Caco-2 (cell line): ENCODE data around the gene FANCI. TPM values are rescaled to one million over a fixed set of nuclear protein-coding genes. Genes with fewer than 3 reads are reported as not detected.

Experiments
- BruUV-seq: library from RNA; stranded (reverse); fragments of 400-500 nt; replicated peaks from 2 replicates; lab custom pipeline; 2021; lab: Mats Ljungman, UMichigan
- CTCF ChIA-PET: fragments of 300-600 bp; sonication (Branson Sonifier 250); formaldehyde crosslinking; loops from one replicate; lab custom pipeline; 2022; ENCODE audit warnings: antibody characterized with exemption; lab: Charles Lee
- POLR2A ChIA-PET: fragments of 300-600 bp; sonication (Branson Sonifier 250); formaldehyde crosslinking; loops from one replicate; lab custom pipeline; 2022; ENCODE audit warnings: antibody characterized with exemption; lab: Charles Lee
- DNase-seq, 2 experiments: peaks; one replicate each; pipeline versions ENCODE4 v3.0.0 to v3.0.0-alpha.2; 2020 to 2022
- H3K27me3 ChIP-seq: replicated peaks from 2 replicates; pipeline ENCODE4 v1.6.0; 2011; ENCODE audit warnings: low read length; ENCODE audit not compliant: control insufficient read depth, insufficient read depth
- H3K36me3 ChIP-seq: 2 replicates; pipeline ENCODE4 v1.5.1; 2011; ENCODE audit warnings: low read length; ENCODE audit not compliant: control insufficient read depth, insufficient read depth
- H3K4me1 ChIP-seq: fragments of 250-450 bp; sonication (Bioruptor Pico); 2 replicates; pipeline ENCODE4 v1.5.1; 2020; ENCODE audit warnings: mild to moderate bottlenecking
- H3K4me3 ChIP-seq: 2 replicates; pipeline ENCODE4 v1.5.1; 2011; ENCODE audit warnings: low read depth, mild to moderate bottlenecking, control low read depth, low read length
- H3K9me3 ChIP-seq: fragments of 250-450 bp; sonication (Bioruptor Pico); 2 replicates; pipeline ENCODE4 v1.5.1; 2020; ENCODE audit warnings: mild to moderate bottlenecking, moderate library complexity
- H3K27ac Mint-ChIP-seq: one replicate; pipeline ENCODE4 v1.8.0; 2022; ENCODE audit warnings: mixed read lengths; ENCODE audit not compliant: unreplicated experiment
- H3K27me3 Mint-ChIP-seq: one replicate; pipeline ENCODE4 v1.8.0; 2022; ENCODE audit warnings: mixed read lengths; ENCODE audit not compliant: insufficient read depth, unreplicated experiment
- H3K36me3 Mint-ChIP-seq: one replicate; pipeline ENCODE4 v1.8.0; 2022; ENCODE audit warnings: mild to moderate bottlenecking, mixed read lengths; ENCODE audit not compliant: insufficient read depth, unreplicated experiment
- H3K4me1 Mint-ChIP-seq: one replicate; pipeline ENCODE4 v1.8.0; 2022; ENCODE audit warnings: low read depth, mixed read lengths; ENCODE audit not compliant: unreplicated experiment
- H3K4me3 Mint-ChIP-seq: one replicate; pipeline ENCODE4 v1.8.0; 2022; ENCODE audit warnings: mild to moderate bottlenecking, moderate library complexity, mixed read lengths; ENCODE audit not compliant: unreplicated experiment
- H3K9me3 Mint-ChIP-seq: one replicate; pipeline ENCODE4 v1.8.0; 2022; ENCODE audit warnings: mixed read lengths; ENCODE audit not compliant: unreplicated experiment
- CTCF ChIP-seq, 2 experiments: fragments of 200-600 bp in 1 of 2; IDR thresholded peaks; 1 replicate in 1 of 2; 2 replicates in 1 of 2; pipeline versions ENCODE4 v1.5.1 to v1.8.0; 2011 to 2022; ENCODE audit warnings: antibody characterized with exemption in 1 of 2, control low read depth in 1 of 2, inconsistent platforms in 1 of 2, low read depth in 1 of 2, low read length in 1 of 2, mild to moderate bottlenecking in 1 of 2, moderate library complexity in 1 of 2; ENCODE audit not compliant: insufficient read depth in 1 of 2, severe bottlenecking in 1 of 2, unreplicated experiment in 1 of 2
- intact Hi-C: fragments of 100-400 bp; cut with micrococcal nuclease; formaldehyde crosslinking; loops from one replicate; pipeline ENCODE4 v1.10.0; 2022; ENCODE audit not compliant: unreplicated experiment
- total RNA-seq: library from RNA; stranded (reverse); gene quantifications from 2 replicates; pipeline ENCODE4 v1.2.3, GENCODE V29; 2022

Gene FANCI
- total RNA-seq, 1 experiment from 2014 or later, result 94.2 TPM

- intact Hi-C loops, result loop anchor here (1.0 kb wide), 1 partner anchor 36 kb away; no protein-coding TSS in a partner anchor
- TSS peak; percentile 68 for BruUV-seq
- Mint-ChIP-seq H3K27me3 (no peaks in the 10 kb centered on the region), H3K27ac (peak overlapping the region; percentile 79), H3K36me3 (peaks cover 39% of the 10 kb centered on the region), H3K4me1 (peaks cover 24% of the 10 kb centered on the region), H3K9me3 (no peaks in the 10 kb centered on the region), H3K4me3 (peak overlapping the region; percentile 85)
- ChIA-PET CTCF (interaction anchor here (0.9 to 2.2 kb wide), 4 partner anchors 13 to 36 kb away, joined by 3 to 20 read pairs (median 7); no protein-coding TSS in a partner anchor), POLR2A (no interaction called here)
- 0 out of 2 replicates have a peak, but pooled peaks cover 4% of the 10 kb centered on the region for H3K4me1 ChIP-seq
- H3K4me3 ChIP-seq, result peak overlapping the region; percentile 83
- no peaks in the 10 kb centered on the region for H3K27me3 ChIP-seq
- no peaks in the 10 kb centered on the region for H3K9me3 ChIP-seq
- TF ChIP-seq CTCF (IDR thresholded peaks at IDR 0.05; ENCODE audit: insufficient read depth in 1 of 2, low read depth in 1 of 2, low read length in 1 of 2, severe bottlenecking in 1 of 2, unreplicated experiment in 1 of 2), result no peak
- no peak for DNase-seq
- no peaks in the 10 kb centered on the region for H3K36me3 ChIP-seq
Observed at GRCh38 chr15:89243046-89243690, 611 bp upstream of the FANCI start.

GRCh38 chr15:89244574-89244903 is 760 bp downstream of the FANCI start:
- peaks cover 46% of the 10 kb centered on the region for H3K36me3 Mint-ChIP-seq
- BruUV-seq, result no TSS peak

GRCh38 chr15:89247446-89247845 is 3.7 kb downstream of the FANCI start:
- intact Hi-C loops, result no loop called here
- no peaks in the 10 kb centered on the region for H3K27me3 Mint-ChIP-seq
- Histone ChIP-seq H3K4me1 (0 out of 2 replicates have a peak, but pooled peaks cover 4% of the 10 kb centered on the region), H3K36me3 (no peaks in the 10 kb centered on the region), H3K9me3 (no peaks in the 10 kb centered on the region), H3K4me3 (no peak overlapping the region), H3K27me3 (no peaks in the 10 kb centered on the region)
- H3K4me1 Mint-ChIP-seq, result peaks cover 24% of the 10 kb centered on the region
- BruUV-seq, result no TSS peak
- DNase-seq, result no peak
- H3K9me3 Mint-ChIP-seq, result no peaks in the 10 kb centered on the region
- CTCF ChIA-PET, result no interaction called here
- H3K27ac Mint-ChIP-seq, result no peak overlapping the region
- no peak for TF ChIP-seq CTCF (IDR thresholded peaks at IDR 0.05; ENCODE audit: insufficient read depth in 1 of 2, low read depth in 1 of 2, low read length in 1 of 2, severe bottlenecking in 1 of 2, unreplicated experiment in 1 of 2)
- H3K4me3 Mint-ChIP-seq, result no peak overlapping the region
- H3K36me3 Mint-ChIP-seq, result peaks cover 54% of the 10 kb centered on the region
- POLR2A ChIA-PET, result interaction anchor here (0.6 kb wide), 1 partner anchor 56 kb away, joined by 5 read pairs; no protein-coding TSS in a partner anchor

More at GRCh38 chr15:89244574-89244903, 760 bp downstream of the FANCI start:
- Mint-ChIP-seq H3K27ac (peak overlapping the region; percentile 79), H3K4me1 (peaks cover 24% of the 10 kb centered on the region), H3K4me3 (peak overlapping the region; percentile 85), H3K9me3 (no peaks in the 10 kb centered on the region), H3K27me3 (no peaks in the 10 kb centered on the region)
- 0 out of 2 replicates have a peak, but pooled peaks cover 4% of the 10 kb centered on the region for H3K4me1 ChIP-seq
- CTCF ChIA-PET, result interaction anchor here (1.9 to 2.2 kb wide), 2 partner anchors 14 to 38 kb away, joined by 5 to 20 read pairs; no protein-coding TSS in a partner anchor
- intact Hi-C loops, result no loop called here
- no peaks in the 10 kb centered on the region for H3K36me3 ChIP-seq
- no peaks in the 10 kb centered on the region for H3K9me3 ChIP-seq
- TF ChIP-seq CTCF (IDR thresholded peaks at IDR 0.05; ENCODE audit: insufficient read depth in 1 of 2, low read depth in 1 of 2, low read length in 1 of 2, severe bottlenecking in 1 of 2, unreplicated experiment in 1 of 2), result no peak
- no peaks in the 10 kb centered on the region for H3K27me3 ChIP-seq
- POLR2A ChIA-PET, result no interaction called here
- peak overlapping the region; percentile 83 for H3K4me3 ChIP-seq
- no peak for DNase-seq
